Rectal smooth muscle tissue (tissue), 1 donor: ENCODE results near the gene SRP68.

Experiments used
- H3K27ac ChIP-seq: one replicate; pipeline ENCODE4 v1.7.0; 2013; ENCODE audit warnings: low read depth, low read length, inconsistent platforms
- H3K27me3 ChIP-seq: one replicate; pipeline ENCODE4 v1.7.0; 2013; ENCODE audit warnings: low read length; ENCODE audit not compliant: control insufficient read depth, insufficient read depth
- H3K36me3 ChIP-seq: one replicate; pipeline ENCODE4 v1.7.0; 2013; ENCODE audit warnings: low read length; ENCODE audit not compliant: control insufficient read depth, insufficient read depth
- H3K4me1 ChIP-seq: one replicate; pipeline ENCODE4 v1.7.0; 2013; ENCODE audit warnings: low read length; ENCODE audit not compliant: control insufficient read depth, insufficient read depth
- H3K4me3 ChIP-seq: one replicate; pipeline ENCODE4 v1.7.0; 2013; ENCODE audit warnings: low read length
- H3K9ac ChIP-seq: one replicate; pipeline ENCODE4 v1.7.0; 2013; ENCODE audit warnings: low read length

SRP68 gene

GRCh38 chr17:76040376-76040775 lies 31.9 kb downstream of the SRP68 start:
- peak overlapping the region; percentile 95 for H3K27ac ChIP-seq
- peaks cover 37% of the 10 kb centered on the region for H3K4me1 ChIP-seq
- no peaks in the 10 kb centered on the region for H3K27me3 ChIP-seq
- peaks cover 39% of the 10 kb centered on the region for H3K36me3 ChIP-seq
- no peak overlapping the region for H3K4me3 ChIP-seq
- no peak overlapping the region for H3K9ac ChIP-seq

- H3K27ac ChIP-seq: peak overlapping the region; percentile 95
- peaks cover 28% of the 10 kb centered on the region for H3K36me3 ChIP-seq
- no peak overlapping the region for H3K9ac ChIP-seq
- peaks cover 49% of the 10 kb centered on the region for H3K4me1 ChIP-seq
- H3K4me3 ChIP-seq: no peak overlapping the region
- no peaks in the 10 kb centered on the region for H3K27me3 ChIP-seq
Observed at GRCh38 chr17:76039121-76039520, 33.2 kb downstream of the SRP68 start.

- Histone ChIP-seq H3K27ac (peak overlapping the region; percentile 95), H3K27me3 (no peaks in the 10 kb centered on the region), H3K36me3 (peaks cover 25% of the 10 kb centered on the region), H3K4me3 (no peak overlapping the region), H3K9ac (no peak overlapping the region), H3K4me1 (peaks cover 60% of the 10 kb centered on the region)
Observed at GRCh38 chr17:76038050-76038449, 34.3 kb downstream of the SRP68 start.

GRCh38 chr17:76036497-76037261 lies 35.6 kb downstream of the SRP68 start:
- Histone ChIP-seq H3K36me3 (peaks cover 23% of the 10 kb centered on the region), H3K4me1 (peaks cover 60% of the 10 kb centered on the region), H3K9ac (no peak overlapping the region), H3K4me3 (peak overlapping the region; percentile 11), H3K27ac (peak overlapping the region; percentile 95), H3K27me3 (no peaks in the 10 kb centered on the region)

- H3K27me3 ChIP-seq: no peaks in the 10 kb centered on the region
- peak overlapping the region; percentile 90 for H3K27ac ChIP-seq
- peaks cover 49% of the 10 kb centered on the region for H3K4me1 ChIP-seq
- no peak overlapping the region for H3K4me3 ChIP-seq
- H3K9ac ChIP-seq: no peak overlapping the region
- peaks cover 9% of the 10 kb centered on the region for H3K36me3 ChIP-seq
Observed at GRCh38 chr17:76034428-76035350, 37.6 kb downstream of the SRP68 start.

- Histone ChIP-seq H3K36me3 (no peaks in the 10 kb centered on the region), H3K27ac (peak overlapping the region; percentile 90), H3K4me1 (peaks cover 37% of the 10 kb centered on the region), H3K9ac (no peak overlapping the region), H3K27me3 (no peaks in the 10 kb centered on the region), H3K4me3 (no peak overlapping the region)
Observed at GRCh38 chr17:76033139-76033538, 39.2 kb downstream of the SRP68 start.

GRCh38 chr17:76032780-76033108 lies 39.6 kb downstream of the SRP68 start:
- peaks cover 34% of the 10 kb centered on the region for H3K4me1 ChIP-seq
- no peak overlapping the region for H3K9ac ChIP-seq
- no peak overlapping the region for H3K4me3 ChIP-seq
- H3K36me3 ChIP-seq: no peaks in the 10 kb centered on the region
- peak overlapping the region; percentile 90 for H3K27ac ChIP-seq
- no peaks in the 10 kb centered on the region for H3K27me3 ChIP-seq

- Histone ChIP-seq H3K36me3 (no peaks in the 10 kb centered on the region), H3K4me1 (peaks cover 30% of the 10 kb centered on the region), H3K27me3 (no peaks in the 10 kb centered on the region), H3K4me3 (no peak overlapping the region), H3K9ac (no peak overlapping the region), H3K27ac (peak overlapping the region; percentile 18)
Observed at GRCh38 chr17:76032073-76032779, 40.1 kb downstream of the SRP68 start.

GRCh38 chr17:76027159-76027839 lies 45.0 kb downstream of the SRP68 start, which contains the start of gene EVPL:
Gene EVPL (minus strand): TSS chr17:76027306. CDS start chr17:76027198, 108 bp downstream.
- Histone ChIP-seq H3K27ac (peak within 1 kb of the TSS; percentile 51), H3K36me3 (no peaks in the 10 kb centered on the region), H3K27me3 (no peaks in the 10 kb centered on the region), H3K4me3 (peak within 1 kb of the TSS; percentile 44), H3K4me1 (peaks cover 3% of the 10 kb centered on the region), H3K9ac (no peak within 1 kb of the TSS)

- no peak overlapping the region for H3K9ac ChIP-seq
- peak overlapping the region; percentile 51 for H3K27ac ChIP-seq
- H3K4me3 ChIP-seq: peak overlapping the region; percentile 44
Observed at GRCh38 chr17:76026714-76027158, 45.6 kb downstream of the SRP68 start.

GRCh38 chr17:76025294-76025693 lies 47.0 kb downstream of the SRP68 start:
- Histone ChIP-seq H3K36me3 (no peaks in the 10 kb centered on the region), H3K4me3 (no peak overlapping the region), H3K9ac (no peak overlapping the region), H3K27me3 (no peaks in the 10 kb centered on the region), H3K27ac (no peak overlapping the region), H3K4me1 (peaks cover 3% of the 10 kb centered on the region)

More at GRCh38 chr17:76026714-76027158, 45.6 kb downstream of the SRP68 start:
- H3K27me3 ChIP-seq: no peaks in the 10 kb centered on the region
- H3K36me3 ChIP-seq: no peaks in the 10 kb centered on the region
- peaks cover 3% of the 10 kb centered on the region for H3K4me1 ChIP-seq
